RWPE1 (cell line): ENCODE measurements around the gene FRZB.

Source experiments
- CTCF ChIA-PET: fragments of 350-600 bp; sonication (Branson Sonifier 250); formaldehyde crosslinking; extraction: SDS; loops from one replicate; lab custom pipeline; 2021; lab: Yijun Ruan, JAX
- POLR2A ChIA-PET: fragments of 400-600 bp; formaldehyde crosslinking; extraction: SDS; loops from one replicate; lab custom pipeline; 2020; ENCODE audit warnings: antibody characterized with exemption; ENCODE audit not compliant: low non-redundant PET; lab: Yijun Ruan, JAX
- DNase-seq: peaks from one replicate; pipeline ENCODE4 v3.0.0; 2012; ENCODE audit warnings: low spot score
- H3K27ac ChIP-seq: fragments of 450-650 bp; 2 replicates; pipeline ENCODE4 v1.5.1; 2017
- CTCF ChIP-seq: fragments of 450-650 bp; conservative IDR thresholded peaks from 2 replicates; pipeline ENCODE4 v1.5.1; 2017; ENCODE audit warnings: low read depth, mild to moderate bottlenecking

The FRZB gene

GRCh38 chr2:182866095-182866460, 359 bp downstream of the FRZB start:
- ChIA-PET POLR2A (no interaction called here), CTCF (no interaction called here)
- no peak for DNase-seq
- no peak overlapping the region for H3K27ac ChIP-seq
- TF ChIP-seq CTCF, result no peak

- CTCF ChIA-PET, result no interaction called here
- POLR2A ChIA-PET, result no interaction called here
- no peak for DNase-seq
- TF ChIP-seq CTCF, result no peak
- H3K27ac ChIP-seq, result no peak overlapping the region
These were observed 1.4 kb downstream of the FRZB start for GRCh38 chr2:182864949-182865570.

- POLR2A ChIA-PET, result no interaction called here
- no peak overlapping the region for H3K27ac ChIP-seq
- no peak for DNase-seq
- CTCF ChIA-PET, result no interaction called here
- no peak for TF ChIP-seq CTCF
These were observed 2.8 kb downstream of the FRZB start for GRCh38 chr2:182863642-182864041.

GRCh38 chr2:182862091-182862490, 4.3 kb downstream of the FRZB start:
- TF ChIP-seq CTCF, result no peak
- CTCF ChIA-PET, result interaction anchor here (1.6 kb wide), 1 partner anchor 9 kb away, joined by 5 read pairs; no protein-coding TSS in a partner anchor

GRCh38 chr2:182860858-182861257, 5.6 kb downstream of the FRZB start:
- ChIA-PET POLR2A (no interaction called here), CTCF (no interaction called here)
- no peak overlapping the region for H3K27ac ChIP-seq
- no peak for DNase-seq
- TF ChIP-seq CTCF, result no peak

More at GRCh38 chr2:182862091-182862490, 4.3 kb downstream of the FRZB start:
- no peak overlapping the region for H3K27ac ChIP-seq
- POLR2A ChIA-PET, result no interaction called here
- no peak for DNase-seq

GRCh38 chr2:182858671-182859070, 7.8 kb downstream of the FRZB start:
- no peak overlapping the region for H3K27ac ChIP-seq
- ChIA-PET POLR2A (no interaction called here), CTCF (interaction anchor here (1.0 kb wide), 1 partner anchor 13 kb away, joined by 4 read pairs; no protein-coding TSS in a partner anchor)
- TF ChIP-seq CTCF, result no peak
- DNase-seq, result no peak
